ENCODE results near the gene PDE9A. TPM values are rescaled to one million over a fixed set of nuclear protein-coding genes. Genes with fewer than 3 reads are reported as not detected.

The PDE9A gene
- total and polyA plus RNA-seq, 2 experiments from 2014 or later, result 14.3 to 19.6 TPM

DNA sequence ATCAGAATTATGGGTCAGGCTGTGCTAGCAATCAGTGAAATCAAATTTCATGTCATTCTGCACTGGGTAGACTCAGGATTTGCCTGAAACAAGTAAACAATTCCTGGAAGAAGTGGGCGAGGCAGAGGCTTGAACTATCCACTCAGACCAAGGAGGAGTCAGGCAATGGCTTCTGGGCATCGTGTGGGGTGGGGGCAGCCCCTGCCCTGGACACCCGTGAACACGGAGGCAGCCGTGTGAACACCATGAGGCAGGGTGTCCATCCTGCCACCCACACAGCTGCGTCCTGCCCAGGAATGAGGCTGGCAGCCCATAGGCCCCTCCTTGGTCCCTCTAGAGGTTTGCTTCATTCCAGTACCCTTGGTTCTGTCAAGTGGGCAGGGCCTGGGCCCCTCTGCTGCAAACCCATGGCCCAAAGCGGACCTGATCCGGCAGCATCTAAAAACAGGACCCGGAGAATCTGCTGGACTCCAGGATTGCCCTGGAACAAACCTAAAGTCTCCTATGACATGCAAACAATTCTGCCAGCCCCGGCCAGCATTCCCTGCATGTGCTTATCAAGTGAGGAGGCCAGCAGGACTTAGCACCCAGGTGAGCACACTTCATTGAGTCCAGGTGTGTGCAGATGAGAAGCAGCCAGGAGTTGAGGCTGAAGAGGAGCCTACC is 69.5 kb downstream of the PDE9A start:
- Histone ChIP-seq H3K4me1 (ENCODE audit: insufficient read depth) (peaks cover 36% of the 10 kb centered on the region), H3K27me3 (no peaks in the 10 kb centered on the region), H3K4me3 (no peak overlapping the region), H3K9me2 (replicated peaks; ENCODE audit: insufficient read depth) (no peaks in the 10 kb centered on the region), H3K9me3 (ENCODE audit: low read depth) (no peaks in the 10 kb centered on the region), H3K27ac (peak overlapping the region; percentile 52), H3K4me2 (no peak overlapping the region), H3K36me3 (replicated peaks; ENCODE audit: insufficient read depth, low read depth) (no peaks in the 10 kb centered on the region), H4K20me1 (ENCODE audit: insufficient read depth, poor library complexity, severe bottlenecking) (no peaks in the 10 kb centered on the region), H3K79me2 (peaks cover 3% of the 10 kb centered on the region), H2AFZ (no peak overlapping the region)
- TF ChIP-seq EZH2phosphoT487 (IDR thresholded peaks at IDR 0.05; ENCODE audit: low read depth, severe bottlenecking, unreplicated experiment) (no peak), EZH2 (IDR thresholded peaks at IDR 0.05; ENCODE audit: borderline replicate concordance) (no peak)
- TF ChIP-seq, protein P1, sequence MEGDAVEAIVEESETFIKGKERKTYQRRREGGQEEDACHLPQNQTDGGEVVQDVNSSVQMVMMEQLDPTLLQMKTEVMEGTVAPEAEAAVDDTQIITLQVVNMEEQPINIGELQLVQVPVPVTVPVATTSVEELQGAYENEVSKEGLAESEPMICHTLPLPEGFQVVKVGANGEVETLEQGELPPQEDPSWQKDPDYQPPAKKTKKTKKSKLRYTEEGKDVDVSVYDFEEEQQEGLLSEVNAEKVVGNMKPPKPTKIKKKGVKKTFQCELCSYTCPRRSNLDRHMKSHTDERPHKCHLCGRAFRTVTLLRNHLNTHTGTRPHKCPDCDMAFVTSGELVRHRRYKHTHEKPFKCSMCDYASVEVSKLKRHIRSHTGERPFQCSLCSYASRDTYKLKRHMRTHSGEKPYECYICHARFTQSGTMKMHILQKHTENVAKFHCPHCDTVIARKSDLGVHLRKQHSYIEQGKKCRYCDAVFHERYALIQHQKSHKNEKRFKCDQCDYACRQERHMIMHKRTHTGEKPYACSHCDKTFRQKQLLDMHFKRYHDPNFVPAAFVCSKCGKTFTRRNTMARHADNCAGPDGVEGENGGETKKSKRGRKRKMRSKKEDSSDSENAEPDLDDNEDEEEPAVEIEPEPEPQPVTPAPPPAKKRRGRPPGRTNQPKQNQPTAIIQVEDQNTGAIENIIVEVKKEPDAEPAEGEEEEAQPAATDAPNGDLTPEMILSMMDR (IDR thresholded peaks at IDR 0.05; ENCODE audit: poor library complexity), result no peak
- DNase-seq (ENCODE audit: low spot score), result no peak
- 81% methylated on average over 10 of the region's 10 CpGs for WGBS (ENCODE audit: low lambda C conversion rate, missing lambda C conversion rate)

DNA sequence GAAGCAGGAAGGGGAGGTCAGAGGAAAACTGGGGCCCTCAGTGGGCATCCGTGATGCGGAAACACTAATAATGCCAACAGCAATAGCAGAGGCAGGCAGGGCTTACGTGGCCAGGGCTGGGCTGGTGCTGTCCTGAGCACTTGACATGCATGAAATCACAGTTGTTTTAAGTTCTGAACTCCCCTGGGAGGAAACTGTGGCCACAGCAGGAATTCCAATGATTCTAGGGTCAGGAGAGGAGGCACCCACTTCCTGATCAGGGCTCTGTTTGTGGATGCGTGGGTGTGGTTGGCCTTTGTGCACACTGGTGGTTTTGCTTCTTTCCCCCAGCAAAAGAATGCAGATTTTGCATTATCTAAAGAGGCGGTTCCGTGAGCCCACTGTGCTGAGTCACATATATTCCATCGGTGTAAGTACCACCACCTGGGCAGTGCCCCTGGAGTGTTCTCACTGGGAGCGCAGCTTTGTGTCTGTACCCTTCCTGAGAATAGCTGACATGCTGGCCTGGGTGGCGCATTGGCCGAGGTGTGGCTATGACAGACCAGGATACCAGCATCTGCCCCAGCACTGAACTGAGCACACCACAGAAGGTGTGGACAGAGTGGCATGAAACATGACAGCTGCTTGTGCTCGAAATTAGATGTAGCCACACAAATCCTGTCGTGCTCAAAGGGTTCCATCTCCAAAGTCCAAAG is 71.0 kb downstream of the PDE9A start:
- Histone ChIP-seq H3K9me3 (ENCODE audit: low read depth) (no peaks in the 10 kb centered on the region), H3K27ac (peak overlapping the region; percentile 59), H2AFZ (no peak overlapping the region), H3K27me3 (no peaks in the 10 kb centered on the region), H3K36me3 (replicated peaks; ENCODE audit: insufficient read depth, low read depth) (no peaks in the 10 kb centered on the region), H3K4me2 (no peak overlapping the region), H3K4me1 (ENCODE audit: insufficient read depth) (peaks cover 36% of the 10 kb centered on the region), H3K4me3 (no peak overlapping the region), H3K9me2 (replicated peaks; ENCODE audit: insufficient read depth) (no peaks in the 10 kb centered on the region), H3K79me2 (no peaks in the 10 kb centered on the region), H4K20me1 (ENCODE audit: insufficient read depth, poor library complexity, severe bottlenecking) (no peaks in the 10 kb centered on the region)
- peak; percentile 61 for DNase-seq (ENCODE audit: low spot score)
- 74% methylated on average over 12 of the region's 12 CpGs for WGBS (ENCODE audit: low lambda C conversion rate, missing lambda C conversion rate)
- TF ChIP-seq EZH2 (IDR thresholded peaks at IDR 0.05; ENCODE audit: borderline replicate concordance) (no peak), EZH2phosphoT487 (IDR thresholded peaks at IDR 0.05; ENCODE audit: low read depth, severe bottlenecking, unreplicated experiment) (no peak)
- TF ChIP-seq, protein P1 (IDR thresholded peaks at IDR 0.05; ENCODE audit: poor library complexity), result no peak

DNA sequence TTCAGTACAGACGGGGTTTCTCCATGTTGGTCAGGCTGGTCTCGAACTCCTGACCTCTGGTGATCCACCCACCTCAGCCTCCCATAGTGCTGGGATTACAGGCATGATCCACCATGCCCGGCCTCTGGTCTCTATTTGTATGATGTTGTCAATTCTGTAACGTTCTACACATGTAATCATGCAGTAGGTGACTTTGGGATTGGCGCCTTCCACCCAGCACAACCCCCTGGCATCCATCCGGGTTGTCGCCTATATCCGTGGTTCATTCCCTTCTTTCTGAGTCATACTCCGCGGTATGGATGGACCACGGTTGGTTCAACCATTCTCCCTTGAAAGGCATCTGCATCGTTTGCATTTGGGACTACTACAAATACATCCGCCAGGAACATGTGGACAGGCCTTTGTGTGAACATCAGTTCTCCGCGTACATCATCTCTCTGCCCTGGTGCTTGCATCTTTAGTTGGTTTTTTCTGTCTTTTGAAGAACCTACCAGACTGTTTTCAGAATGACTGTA is 72.1 kb downstream of the PDE9A start:
- H3K9me2 ChIP-seq (replicated peaks; ENCODE audit: insufficient read depth), result no peaks in the 10 kb centered on the region
- H2AFZ ChIP-seq, result no peak overlapping the region
- peaks cover under 1% of the 10 kb centered on the region for H3K79me2 ChIP-seq
- H3K27ac ChIP-seq, result no peak overlapping the region
- peaks cover 36% of the 10 kb centered on the region for H3K4me1 ChIP-seq (ENCODE audit: insufficient read depth)
- DNase-seq (ENCODE audit: low spot score), result no peak
- H4K20me1 ChIP-seq (ENCODE audit: insufficient read depth, poor library complexity, severe bottlenecking), result no peaks in the 10 kb centered on the region
- no peaks in the 10 kb centered on the region for H3K36me3 ChIP-seq (replicated peaks; ENCODE audit: insufficient read depth, low read depth)
- TF ChIP-seq EZH2 (IDR thresholded peaks at IDR 0.05; ENCODE audit: borderline replicate concordance), result no peak
- no peaks in the 10 kb centered on the region for H3K27me3 ChIP-seq
- no peak overlapping the region for H3K4me3 ChIP-seq
- no peaks in the 10 kb centered on the region for H3K9me3 ChIP-seq (ENCODE audit: low read depth)
- H3K4me2 ChIP-seq, result no peak overlapping the region
- WGBS (ENCODE audit: low lambda C conversion rate, missing lambda C conversion rate), result 93% methylated on average over 15 of the region's 15 CpGs
